ENCODE data around the gene FATE1. TPM values are rescaled to one million over a fixed set of nuclear protein-coding genes. Genes with fewer than 3 reads are reported as not detected.
A peak's percentile ranks its signal among the peaks of the same experiment; 100 is the strongest.

The FATE1 gene
- total and polyA plus RNA-seq, 12 donors: 0.25 to 2.2 (median 0.58) TPM; not detected in 5

DNA sequence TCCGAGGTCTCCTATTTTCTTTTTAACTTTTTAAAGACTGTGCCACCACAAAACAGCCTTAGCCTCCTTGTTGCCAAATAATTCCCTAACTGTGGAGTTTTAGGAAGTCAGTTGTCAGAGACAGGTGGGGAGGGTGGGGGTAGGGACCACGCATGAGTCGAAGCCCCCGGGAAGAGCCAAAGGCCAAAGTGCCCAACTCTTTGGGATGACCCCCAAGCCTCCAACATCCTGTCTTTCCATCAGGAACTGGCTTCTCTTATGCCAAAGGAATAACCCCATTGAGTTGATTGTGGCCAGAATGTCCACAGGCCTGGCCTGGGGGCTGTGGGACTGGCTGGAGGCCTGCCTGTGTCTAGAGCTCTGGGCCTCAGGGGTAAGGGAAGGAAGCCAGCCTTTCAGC, 14.8 kb upstream of the FATE1 start:
- no peaks in the 10 kb centered on the region for H3K36me3 ChIP-seq
- ATAC-seq: no peak
- intact Hi-C loops (cut with DNase I): loop anchor here in 1 of 10 donors (5.0 kb wide), 1 partner anchor 946 kb away; no protein-coding TSS in a partner anchor
- H3K9me3 ChIP-seq: no peaks in the 10 kb centered on the region
- 93 to 99% methylated on average over 3 to 4 of the region's 4 CpGs for WGBS, 2 donors
- TF ChIP-seq, protein P1, sequence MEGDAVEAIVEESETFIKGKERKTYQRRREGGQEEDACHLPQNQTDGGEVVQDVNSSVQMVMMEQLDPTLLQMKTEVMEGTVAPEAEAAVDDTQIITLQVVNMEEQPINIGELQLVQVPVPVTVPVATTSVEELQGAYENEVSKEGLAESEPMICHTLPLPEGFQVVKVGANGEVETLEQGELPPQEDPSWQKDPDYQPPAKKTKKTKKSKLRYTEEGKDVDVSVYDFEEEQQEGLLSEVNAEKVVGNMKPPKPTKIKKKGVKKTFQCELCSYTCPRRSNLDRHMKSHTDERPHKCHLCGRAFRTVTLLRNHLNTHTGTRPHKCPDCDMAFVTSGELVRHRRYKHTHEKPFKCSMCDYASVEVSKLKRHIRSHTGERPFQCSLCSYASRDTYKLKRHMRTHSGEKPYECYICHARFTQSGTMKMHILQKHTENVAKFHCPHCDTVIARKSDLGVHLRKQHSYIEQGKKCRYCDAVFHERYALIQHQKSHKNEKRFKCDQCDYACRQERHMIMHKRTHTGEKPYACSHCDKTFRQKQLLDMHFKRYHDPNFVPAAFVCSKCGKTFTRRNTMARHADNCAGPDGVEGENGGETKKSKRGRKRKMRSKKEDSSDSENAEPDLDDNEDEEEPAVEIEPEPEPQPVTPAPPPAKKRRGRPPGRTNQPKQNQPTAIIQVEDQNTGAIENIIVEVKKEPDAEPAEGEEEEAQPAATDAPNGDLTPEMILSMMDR (IDR thresholded peaks at IDR 0.05): no peak
- H3K27me3 ChIP-seq: peaks cover 0 to 14% (median 0%) of the 10 kb centered on the region in 7 donors
- peaks cover 0 to 17% (median 7%) of the 10 kb centered on the region in 9 donors for H3K4me1 ChIP-seq
- H3K27ac ChIP-seq: no peak overlapping the region
- no peak overlapping the region for H3K4me3 ChIP-seq
- no peak for DNase-seq

GRCh38 chrX:151701531-151701930, 14.3 kb upstream of the FATE1 start:
- no peak for ATAC-seq

DNA sequence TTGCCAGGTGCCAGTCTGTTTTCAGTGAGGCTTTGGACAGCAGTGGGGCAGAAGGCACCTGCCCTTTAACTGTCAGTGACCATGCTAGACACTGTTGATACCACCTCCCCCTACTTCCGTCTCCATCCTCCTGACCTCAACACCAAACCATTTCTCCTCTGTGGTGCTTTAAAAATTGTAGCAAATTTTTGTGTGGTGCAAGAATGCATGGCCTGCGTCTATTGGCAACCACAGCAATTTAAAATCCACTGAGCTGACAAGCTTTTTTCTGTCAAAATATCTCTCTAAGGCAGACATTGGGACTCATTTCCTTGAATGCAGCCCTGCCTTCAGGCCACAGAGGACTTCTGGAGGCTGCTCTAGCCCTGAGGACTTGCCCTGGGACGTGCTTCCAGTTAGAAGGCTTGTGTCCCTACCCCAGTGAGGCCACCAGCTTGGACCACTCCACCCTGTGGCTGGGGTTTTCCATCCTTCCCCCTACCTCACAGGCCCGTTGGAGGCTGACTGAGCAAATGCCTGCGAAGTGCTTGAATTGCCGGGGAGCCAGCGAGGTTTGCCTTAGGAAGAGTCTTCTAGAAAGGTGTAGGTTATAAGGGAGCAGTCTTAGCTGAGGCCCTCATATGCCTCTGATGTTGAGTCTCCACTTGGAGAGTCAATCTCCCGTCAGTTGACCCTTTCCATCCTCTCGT, 13.7 kb upstream of the FATE1 start:
- Histone ChIP-seq H3K9me3 (no peaks in the 10 kb centered on the region), H3K4me3 (no peak overlapping the region), H3K27me3 (peaks cover 0 to 14% (median 0%) of the 10 kb centered on the region in 7 donors), H3K27ac (peak overlapping the region in 5 of 10 donors; percentile 58 to 73 (median 65)), H3K36me3 (no peaks in the 10 kb centered on the region), H3K4me1 (peaks cover 0 to 17% (median 7%) of the 10 kb centered on the region in 9 donors)
- TF ChIP-seq, protein P1 (IDR thresholded peaks at IDR 0.05): no peak
- ATAC-seq (no peak), DNase-seq (no peak)
- intact Hi-C loops (cut with DNase I): loop anchor here in 1 of 10 donors (5.0 kb wide), 1 partner anchor 945 kb away; no protein-coding TSS in a partner anchor
- WGBS, 2 donors: 83 to 92% methylated on average over 9 of the region's 9 CpGs

More at GRCh38 chrX:151701531-151701930, 14.3 kb upstream of the FATE1 start:
- Histone ChIP-seq H3K9me3 (no peaks in the 10 kb centered on the region), H3K36me3 (no peaks in the 10 kb centered on the region), H3K27me3 (peaks cover 0 to 9% (median 0%) of the 10 kb centered on the region in 7 donors), H3K4me1 (peaks cover 0 to 17% (median 7%) of the 10 kb centered on the region in 9 donors), H3K4me3 (no peak overlapping the region), H3K27ac (no peak overlapping the region)
- intact Hi-C loops (cut with DNase I): loop anchor here in 1 of 10 donors (5.0 kb wide), 1 partner anchor 946 kb away; no protein-coding TSS in a partner anchor
- TF ChIP-seq, protein P1 (IDR thresholded peaks at IDR 0.05): no peak
- 89 to 93% methylated on average over 7 of the region's 7 CpGs for WGBS, 2 donors
- DNase-seq: no peak

GRCh38 chrX:151702741-151703340, 13.0 kb upstream of the FATE1 start:
- WGBS, 2 donors: 51 to 54% methylated on average over 6 to 7 of the region's 7 CpGs
- DNase-seq (no peak), ATAC-seq (peak in 6 of 8 donors; percentile 8 to 35 (median 29))
- no peaks in the 10 kb centered on the region for H3K36me3 ChIP-seq
- H3K4me3 ChIP-seq: no peak overlapping the region
- peaks cover 0 to 15% (median 0%) of the 10 kb centered on the region in 7 donors for H3K27me3 ChIP-seq
- peaks cover 0 to 17% (median 7%) of the 10 kb centered on the region in 9 donors for H3K4me1 ChIP-seq
- intact Hi-C loops (cut with DNase I): loop anchor here in 1 of 10 donors (5.0 kb wide), 1 partner anchor 944 kb away; no protein-coding TSS in a partner anchor
- TF ChIP-seq, protein P1 (IDR thresholded peaks at IDR 0.05): no peak
- no peaks in the 10 kb centered on the region for H3K9me3 ChIP-seq
- peak overlapping the region in 6 of 10 donors; percentile 58 to 73 (median 64) for H3K27ac ChIP-seq
